SK-N-SH (cell line): ENCODE measurements around the gene SHD. TPM values are rescaled to one million over a fixed set of nuclear protein-coding genes. Genes with fewer than 3 reads are reported as not detected.

Experiments used
- CTCF ChIA-PET: fragments of 300-600, 350-600 bp; formaldehyde crosslinking; extraction: SDS; loops from one replicate; lab custom pipeline; 2021; lab: Yijun Ruan, JAX
- POLR2A ChIA-PET: fragments of 350-600 bp; sonication (Branson Sonifier 250); formaldehyde crosslinking; extraction: SDS; loops from one replicate; lab custom pipeline; 2020; ENCODE audit warnings: antibody characterized with exemption, inconsistent platforms; lab: Yijun Ruan, JAX
- DNase-seq: peaks from one replicate; pipeline ENCODE4 v3.0.0; 2012
- H2AFZ ChIP-seq: fragments of 200-600 bp; sonication (generic); 2 replicates; pipeline ENCODE4 v1.8.1; 2016; ENCODE audit warnings: antibody characterized with exemption, mild to moderate bottlenecking, low read depth
- H3F3A ChIP-seq: fragments of 200-600 bp; sonication (generic); replicated peaks from 2 replicates; pipeline ENCODE3; 2016; ENCODE audit warnings: antibody characterized with exemption, mild to moderate bottlenecking; ENCODE audit not compliant: insufficient read depth
- H3K27ac ChIP-seq, 2 experiments: fragments of 200-500 bp in 1 of 2; fragments of 200-600 bp in 1 of 2; sonication (Bioruptor generic) in 1 of 2; sonication (generic), shearing (Covaris generic) in 1 of 2; 2 replicates each; pipeline versions ENCODE4 v1.5.1 to v1.6.1; 2014 to 2016; ENCODE audit warnings: low read depth in 2 of 2, inconsistent platforms in 1 of 2, low read length in 1 of 2, mild to moderate bottlenecking in 1 of 2, mixed read lengths in 1 of 2
- H3K27me3 ChIP-seq: fragments of 200-600 bp; sonication (generic), shearing (Covaris generic); 2 replicates; pipeline ENCODE4 v1.6.1; 2016; ENCODE audit warnings: mixed run types; ENCODE audit not compliant: insufficient read depth
- H3K36me3 ChIP-seq, 2 experiments: fragments of 200-500 bp in 1 of 2; fragments of 200-600 bp in 1 of 2; sonication (Bioruptor generic) in 1 of 2; sonication (generic) in 1 of 2; replicated peaks in 1 of 2; 2 replicates each; pipeline versions ENCODE3 to v1.5.1; 2014 to 2016; ENCODE audit warnings: low read length in 1 of 2, mild to moderate bottlenecking in 1 of 2; ENCODE audit not compliant: insufficient read depth in 2 of 2, control insufficient read depth in 1 of 2
- H3K4me1 ChIP-seq, 2 experiments: fragments of 200-500 bp in 1 of 2; fragments of 200-600 bp in 1 of 2; sonication (Bioruptor generic) in 1 of 2; sonication (generic), shearing (Covaris generic) in 1 of 2; 2 replicates each; pipeline versions ENCODE4 v1.5.1 to v1.6.1; 2014 to 2016; ENCODE audit warnings: low read depth in 1 of 2, low read length in 1 of 2, mixed run types in 1 of 2; ENCODE audit not compliant: insufficient read depth in 2 of 2, control insufficient read depth in 1 of 2
- H3K4me2 ChIP-seq: fragments of 200-600 bp; sonication (generic), shearing (Covaris generic); 2 replicates; pipeline ENCODE4 v1.6.1; 2017; ENCODE audit warnings: mixed run types
- H3K4me3 ChIP-seq, 2 experiments: fragments of 200-500 bp in 1 of 2; fragments of 200-600 bp in 1 of 2; sonication (Bioruptor generic) in 1 of 2; sonication (generic), shearing (Covaris generic) in 1 of 2; 2 replicates each; pipeline versions ENCODE4 v1.5.1 to v1.8.1; 2014 to 2016; ENCODE audit warnings: low read depth in 2 of 2, inconsistent platforms in 1 of 2, low read length in 1 of 2, mild to moderate bottlenecking in 1 of 2, mixed read lengths in 1 of 2, moderate library complexity in 1 of 2
- H3K79me2 ChIP-seq: fragments of 200-600 bp; sonication (generic); 2 replicates; pipeline ENCODE4 v1.8.1; 2017; ENCODE audit warnings: mild to moderate bottlenecking; ENCODE audit not compliant: insufficient read depth
- H3K9ac ChIP-seq: fragments of 200-600 bp; sonication (generic); 2 replicates; pipeline ENCODE4 v1.6.1; 2017; ENCODE audit warnings: mixed run types
- H3K9me2 ChIP-seq: fragments of 200-600 bp; sonication (generic); 2 replicates; pipeline ENCODE4 v1.6.1; 2017; ENCODE audit warnings: mixed run types
- H3K9me3 ChIP-seq: fragments of 200-600 bp; sonication (generic); 2 replicates; pipeline ENCODE4 v1.6.1; 2017; ENCODE audit warnings: mixed run types, mild to moderate bottlenecking, moderate library complexity
- H4K20me1 ChIP-seq: fragments of 200-600 bp; sonication (generic); 2 replicates; pipeline ENCODE4 v1.6.1; 2017; ENCODE audit warnings: mild to moderate bottlenecking, mixed run types; ENCODE audit not compliant: insufficient read depth
- CHD2 ChIP-seq: fragments of 150-350 bp; IDR thresholded peaks from 2 replicates; pipeline ENCODE4 v1.6.1; 2018; ENCODE audit warnings: low read length; ENCODE audit not compliant: partially characterized antibody
- EP300 ChIP-seq, 2 experiments: IDR thresholded peaks; 2 replicates each; pipeline versions ENCODE4 v1.4.0 to v1.6.1; 2012; ENCODE audit warnings: borderline replicate concordance in 1 of 2, low read depth in 1 of 2, low read length in 1 of 2
- EZH2phosphoT487 ChIP-seq: fragments of 200-600 bp; sonication (generic); IDR thresholded peaks from 2 replicates; pipeline ENCODE4 v1.6.1; 2017; ENCODE audit warnings: low read depth, mixed run types, mild to moderate bottlenecking, antibody characterized with exemption, moderate library complexity, borderline replicate concordance
- GABPA ChIP-seq: IDR thresholded peaks from 2 replicates; pipeline ENCODE4 v1.4.0; 2012; ENCODE audit warnings: low read depth, mild to moderate bottlenecking
- GATA2 ChIP-seq: sonication (generic); formaldehyde crosslinking; IDR thresholded peaks from 2 replicates; pipeline ENCODE4 v1.5.0; 2020; ENCODE audit warnings: mild to moderate bottlenecking, missing genetic modification reagents
- NFIC ChIP-seq: IDR thresholded peaks from 2 replicates; pipeline ENCODE4 v1.4.0; 2012; ENCODE audit warnings: borderline replicate concordance
- RAD21 ChIP-seq: IDR thresholded peaks from 2 replicates; pipeline ENCODE4 v1.6.1; 2012; ENCODE audit warnings: mild to moderate bottlenecking, low read length
- RFX5 ChIP-seq: IDR thresholded peaks from 2 replicates; pipeline ENCODE4 v1.6.1; 2012; ENCODE audit warnings: mild to moderate bottlenecking, improper control_type of control experiment, low read length
- SIN3A ChIP-seq: IDR thresholded peaks from 2 replicates; pipeline ENCODE4 v1.6.1; 2012; ENCODE audit warnings: low read depth, mild to moderate bottlenecking, low read length, moderate library complexity, borderline replicate concordance
- SMC3 ChIP-seq: IDR thresholded peaks from 2 replicates; pipeline ENCODE4 v1.6.1; 2012; ENCODE audit warnings: low read depth, low read length, improper control_type of control experiment
- TEAD4 ChIP-seq: IDR thresholded peaks from 2 replicates; pipeline ENCODE4 v1.4.0; 2012; ENCODE audit warnings: mild to moderate bottlenecking, borderline replicate concordance; ENCODE audit not compliant: insufficient read depth
- WGBS: methylation state at CpG from one replicate; pipeline ENCODE4 v1.1.6; 2017; ENCODE audit warnings: low lambda C conversion rate; 5-methylcytosine and 5-hydroxymethylcytosine counted together
- polyA plus RNA-seq, 3 experiments: library from polyadenylated mRNA; depleted of rRNA; stranded (reverse); fragments of >200 nt; gene quantifications; 2 replicates each; pipeline ENCODE4 v1.2.3, GENCODE V29; 2012
- TF ChIP-seq, protein P1 (sequence below): IDR thresholded peaks from 2 replicates; pipeline ENCODE4 v1.4.0; 2012; ENCODE audit warnings: low read depth, borderline replicate concordance
- TF ChIP-seq, protein P2 (sequence below): IDR thresholded peaks from 2 replicates; pipeline ENCODE4 v1.6.1; 2012; ENCODE audit warnings: mild to moderate bottlenecking, low read depth, low read length, moderate library complexity
- TF ChIP-seq, protein P3 (sequence below): fragments of 200-600 bp; sonication (generic); IDR thresholded peaks from 2 replicates; pipeline ENCODE4 v1.6.1; 2017; ENCODE audit warnings: antibody characterized with exemption, mild to moderate bottlenecking, moderate library complexity

SHD gene
- polyA plus RNA-seq, 1 of the 3 experiments (the other 2 are of a cell fraction): 3.1 TPM

DNA sequence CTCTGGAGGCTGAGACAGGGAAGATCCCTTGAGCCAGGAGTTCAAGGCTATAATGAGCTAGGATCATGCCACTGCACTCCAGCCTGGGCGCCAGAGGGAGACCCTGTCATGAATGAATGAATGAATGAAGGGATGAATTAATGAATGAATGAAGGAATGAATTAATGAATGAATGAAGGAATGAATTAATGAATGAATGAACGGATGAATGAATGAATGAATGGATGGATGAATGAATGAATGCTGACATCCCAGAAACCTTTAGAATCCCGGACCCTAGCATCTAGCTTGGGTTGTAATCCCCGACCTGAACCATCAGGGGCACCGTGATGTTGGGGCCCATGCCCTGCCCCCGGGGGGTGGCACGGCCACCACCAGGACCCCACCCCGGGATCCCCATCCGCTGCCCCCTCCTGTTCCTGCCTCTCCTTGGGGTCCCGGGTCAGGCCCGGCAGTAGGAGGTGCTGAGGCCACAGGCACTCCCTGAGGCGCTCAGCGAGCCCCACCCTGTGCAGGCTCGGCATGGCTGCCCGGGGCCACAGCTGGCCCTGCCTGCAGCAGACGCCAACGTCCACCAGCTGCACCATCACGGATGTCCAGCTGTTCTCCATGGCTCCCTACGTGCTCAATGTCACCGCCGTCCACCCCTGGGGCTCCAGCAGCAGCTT lies 46.3 kb upstream of the SHD start:
- WGBS: 38% methylated on average over 6 of the region's 21 CpGs
- H2AFZ ChIP-seq: no peak overlapping the region
- no peaks in the 10 kb centered on the region for H3K79me2 ChIP-seq
- H3K9me2 ChIP-seq: no peaks in the 10 kb centered on the region
- no peaks in the 10 kb centered on the region for H3K9me3 ChIP-seq
- peaks cover 0 to 3% of the 10 kb centered on the region in 2 experiments; a peak in 2 of 4 replicates for H3K4me1 ChIP-seq
- H3K4me3 ChIP-seq: peak overlapping the region in 1 of 2 experiments; percentile 13; a peak in 1 of 4 replicates
- H3K4me2 ChIP-seq: peak overlapping the region; percentile 28; the same call in 1 of the 2 replicates
- ChIA-PET POLR2A (interaction anchor here (1.4 kb wide), 1 partner anchor 14 kb away, joined by 4 read pairs; the partner anchor contains the start of gene YJU2), CTCF (interaction anchor here (0.5 to 2.5 kb wide), 21 partner anchors 9 to 576 kb away, joined by 3 to 12 read pairs (median 4); partner anchors contain the start of genes MPND and YJU2)
- TF ChIP-seq, protein P1, sequence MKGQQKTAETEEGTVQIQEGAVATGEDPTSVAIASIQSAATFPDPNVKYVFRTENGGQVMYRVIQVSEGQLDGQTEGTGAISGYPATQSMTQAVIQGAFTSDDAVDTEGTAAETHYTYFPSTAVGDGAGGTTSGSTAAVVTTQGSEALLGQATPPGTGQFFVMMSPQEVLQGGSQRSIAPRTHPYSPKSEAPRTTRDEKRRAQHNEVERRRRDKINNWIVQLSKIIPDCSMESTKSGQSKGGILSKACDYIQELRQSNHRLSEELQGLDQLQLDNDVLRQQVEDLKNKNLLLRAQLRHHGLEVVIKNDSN: no peak
- TF ChIP-seq SMC3 (no peak), TEAD4 (no peak), RFX5 (no peak), NFIC (no peak), GATA2 (CRISPR knock-in tag) (no peak), EZH2phosphoT487 (no peak), GABPA (no peak), SIN3A (no peak), EP300 (IDR thresholded peaks at IDR 0.05; ENCODE audit: borderline replicate concordance in 1 of 2, low read depth in 1 of 2, low read length in 1 of 2) (no peak)
- H3F3A ChIP-seq: no peaks in the 10 kb centered on the region
- no peak overlapping the region for H3K27ac ChIP-seq
- no peaks in the 10 kb centered on the region; the same call in 1 of the 2 replicates for H3K27me3 ChIP-seq
- H3K36me3 ChIP-seq: no peaks in the 10 kb centered on the region
- peak; percentile 67 for DNase-seq
- no peak overlapping the region for H3K9ac ChIP-seq
- no peaks in the 10 kb centered on the region for H4K20me1 ChIP-seq

DNA sequence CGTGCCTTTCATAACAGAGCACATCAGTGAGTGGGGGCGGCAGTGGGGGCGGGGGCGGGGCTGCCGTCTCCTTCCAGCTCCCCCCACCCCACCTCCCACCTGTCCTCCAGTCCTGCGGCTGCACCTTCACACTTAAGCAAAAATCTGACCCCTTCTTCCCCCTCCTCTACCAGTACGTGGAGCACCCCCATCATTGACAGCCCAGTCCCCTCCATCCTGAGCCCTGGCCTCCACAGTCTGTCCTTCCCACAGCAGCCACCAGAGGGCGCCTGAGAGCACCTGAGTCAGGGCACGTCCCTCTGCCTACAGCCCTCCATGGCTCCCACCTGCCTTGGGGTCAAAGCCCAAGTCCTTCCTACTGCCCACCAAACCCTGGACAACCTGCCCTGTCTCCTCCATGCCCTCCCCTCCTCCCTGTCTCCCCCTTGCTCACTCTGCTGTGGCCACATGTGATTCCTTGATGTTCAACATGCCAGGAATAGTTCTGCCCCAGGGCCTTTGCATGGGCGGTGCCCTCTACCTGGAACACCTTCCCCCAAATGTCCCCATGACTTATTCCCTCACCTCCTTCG lies 45.7 kb upstream of the SHD start:
- H2AFZ ChIP-seq: no peak overlapping the region
- DNase-seq: peak; percentile 84
- CTCF ChIA-PET: interaction anchor here (0.5 to 2.5 kb wide), 29 partner anchors 9 to 342 kb away, joined by 3 to 12 read pairs (median 4); partner anchors contain the start of genes MPND and YJU2

More for the DNA sequence above, 45.7 kb upstream of the SHD start:
- Histone ChIP-seq H3K79me2 (no peaks in the 10 kb centered on the region), H3K4me3 (peak overlapping the region in 1 of 2 experiments; percentile 13; a peak in 1 of 4 replicates), H3K27ac (no peak overlapping the region), H3K9me3 (no peaks in the 10 kb centered on the region), H3K4me2 (peak overlapping the region; percentile 28; the same call in 1 of the 2 replicates), H3K4me1 (peaks cover 0 to 3% of the 10 kb centered on the region in 2 experiments; a peak in 2 of 4 replicates), H3F3A (no peaks in the 10 kb centered on the region), H3K36me3 (no peaks in the 10 kb centered on the region), H3K9ac (no peak overlapping the region), H3K9me2 (no peaks in the 10 kb centered on the region), H3K27me3 (no peaks in the 10 kb centered on the region; the same call in 1 of the 2 replicates), H4K20me1 (no peaks in the 10 kb centered on the region)
- POLR2A ChIA-PET: interaction anchor here (1.4 kb wide), 1 partner anchor 13 kb away, joined by 4 read pairs; the partner anchor contains the start of gene YJU2
- TF ChIP-seq, protein P2, sequence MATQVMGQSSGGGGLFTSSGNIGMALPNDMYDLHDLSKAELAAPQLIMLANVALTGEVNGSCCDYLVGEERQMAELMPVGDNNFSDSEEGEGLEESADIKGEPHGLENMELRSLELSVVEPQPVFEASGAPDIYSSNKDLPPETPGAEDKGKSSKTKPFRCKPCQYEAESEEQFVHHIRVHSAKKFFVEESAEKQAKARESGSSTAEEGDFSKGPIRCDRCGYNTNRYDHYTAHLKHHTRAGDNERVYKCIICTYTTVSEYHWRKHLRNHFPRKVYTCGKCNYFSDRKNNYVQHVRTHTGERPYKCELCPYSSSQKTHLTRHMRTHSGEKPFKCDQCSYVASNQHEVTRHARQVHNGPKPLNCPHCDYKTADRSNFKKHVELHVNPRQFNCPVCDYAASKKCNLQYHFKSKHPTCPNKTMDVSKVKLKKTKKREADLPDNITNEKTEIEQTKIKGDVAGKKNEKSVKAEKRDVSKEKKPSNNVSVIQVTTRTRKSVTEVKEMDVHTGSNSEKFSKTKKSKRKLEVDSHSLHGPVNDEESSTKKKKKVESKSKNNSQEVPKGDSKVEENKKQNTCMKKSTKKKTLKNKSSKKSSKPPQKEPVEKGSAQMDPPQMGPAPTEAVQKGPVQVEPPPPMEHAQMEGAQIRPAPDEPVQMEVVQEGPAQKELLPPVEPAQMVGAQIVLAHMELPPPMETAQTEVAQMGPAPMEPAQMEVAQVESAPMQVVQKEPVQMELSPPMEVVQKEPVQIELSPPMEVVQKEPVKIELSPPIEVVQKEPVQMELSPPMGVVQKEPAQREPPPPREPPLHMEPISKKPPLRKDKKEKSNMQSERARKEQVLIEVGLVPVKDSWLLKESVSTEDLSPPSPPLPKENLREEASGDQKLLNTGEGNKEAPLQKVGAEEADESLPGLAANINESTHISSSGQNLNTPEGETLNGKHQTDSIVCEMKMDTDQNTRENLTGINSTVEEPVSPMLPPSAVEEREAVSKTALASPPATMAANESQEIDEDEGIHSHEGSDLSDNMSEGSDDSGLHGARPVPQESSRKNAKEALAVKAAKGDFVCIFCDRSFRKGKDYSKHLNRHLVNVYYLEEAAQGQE: 0 out of 2 replicates have a peak, but pooled peaks have one; percentile 3
- TF ChIP-seq, protein P3, sequence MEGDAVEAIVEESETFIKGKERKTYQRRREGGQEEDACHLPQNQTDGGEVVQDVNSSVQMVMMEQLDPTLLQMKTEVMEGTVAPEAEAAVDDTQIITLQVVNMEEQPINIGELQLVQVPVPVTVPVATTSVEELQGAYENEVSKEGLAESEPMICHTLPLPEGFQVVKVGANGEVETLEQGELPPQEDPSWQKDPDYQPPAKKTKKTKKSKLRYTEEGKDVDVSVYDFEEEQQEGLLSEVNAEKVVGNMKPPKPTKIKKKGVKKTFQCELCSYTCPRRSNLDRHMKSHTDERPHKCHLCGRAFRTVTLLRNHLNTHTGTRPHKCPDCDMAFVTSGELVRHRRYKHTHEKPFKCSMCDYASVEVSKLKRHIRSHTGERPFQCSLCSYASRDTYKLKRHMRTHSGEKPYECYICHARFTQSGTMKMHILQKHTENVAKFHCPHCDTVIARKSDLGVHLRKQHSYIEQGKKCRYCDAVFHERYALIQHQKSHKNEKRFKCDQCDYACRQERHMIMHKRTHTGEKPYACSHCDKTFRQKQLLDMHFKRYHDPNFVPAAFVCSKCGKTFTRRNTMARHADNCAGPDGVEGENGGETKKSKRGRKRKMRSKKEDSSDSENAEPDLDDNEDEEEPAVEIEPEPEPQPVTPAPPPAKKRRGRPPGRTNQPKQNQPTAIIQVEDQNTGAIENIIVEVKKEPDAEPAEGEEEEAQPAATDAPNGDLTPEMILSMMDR: peak; percentile 79
- TF ChIP-seq CHD2 (no peak), RAD21 (0 out of 2 replicates have a peak, but pooled peaks have one; percentile 28)
- 23% methylated on average over 9 of the region's 11 CpGs for WGBS
